IMR-90 (cell line): Measurements from ENCODE around the gene FAM53B. TPM values are rescaled to one million over a fixed set of nuclear protein-coding genes. Genes with fewer than 3 reads are reported as not detected.

ENCODE experiments used
- ATAC-seq: fragments of 200-7000 bp; cut with Tn5 transposase; 2 replicates; pipeline ENCODE4 v1.9.1; 2020; ENCODE audit warnings: low read depth, mild to moderate bottlenecking, moderate library complexity
- BruUV-seq: library from RNA; stranded (reverse); fragments of 400-500 nt; replicated peaks from 2 replicates; lab custom pipeline; 2021; lab: Mats Ljungman, UMichigan
- CTCF ChIA-PET: fragments of 300-600 bp; formaldehyde crosslinking; extraction: SDS; loops from one replicate; lab custom pipeline; 2021; ENCODE audit warnings: antibody characterized with exemption; lab: Yijun Ruan, JAX
- POLR2A ChIA-PET: fragments of 300-600 bp; sonication (Branson Sonifier 250); formaldehyde crosslinking; loops from one replicate; lab custom pipeline; 2022; ENCODE audit warnings: antibody characterized with exemption; ENCODE audit not compliant: unreplicated experiment; lab: Charles Lee
- DNase-seq: peaks from one replicate; pipeline ENCODE4 v3.0.0; 2013
- H2AFZ ChIP-seq: replicated peaks from 2 replicates; pipeline ENCODE3; 2013; ENCODE audit warnings: low read length, mild to moderate bottlenecking; ENCODE audit not compliant: poor library complexity
- H2AK5ac ChIP-seq: 2 replicates; pipeline ENCODE4 v1.6.1; 2013; ENCODE audit warnings: low read depth, low read length, inconsistent platforms
- H2AK9ac ChIP-seq: replicated peaks from 2 replicates; pipeline ENCODE3; 2013; ENCODE audit warnings: mild to moderate bottlenecking, low read depth, low read length, moderate library complexity; ENCODE audit not compliant: poor library complexity
- H2BK120ac ChIP-seq: 2 replicates; pipeline ENCODE4 v1.6.1; 2013; ENCODE audit warnings: low read depth, low read length, inconsistent platforms
- H2BK15ac ChIP-seq: 3 replicates; pipeline ENCODE4 v1.6.1; 2013; ENCODE audit warnings: low read depth, low read length, inconsistent platforms
- H2BK20ac ChIP-seq: 2 replicates; pipeline ENCODE4 v1.6.1; 2013; ENCODE audit warnings: low read depth, mild to moderate bottlenecking, inconsistent platforms, low read length, moderate library complexity
- H2BK5ac ChIP-seq: 2 replicates; pipeline ENCODE4 v1.6.1; 2013; ENCODE audit warnings: mild to moderate bottlenecking, low read depth, low read length, inconsistent platforms; ENCODE audit not compliant: poor library complexity, severe bottlenecking
- H3K14ac ChIP-seq: replicated peaks from 2 replicates; pipeline ENCODE4 v1.6.1; 2013; ENCODE audit warnings: low read depth, low read length, inconsistent platforms
- H3K18ac ChIP-seq: 2 replicates; pipeline ENCODE4 v1.6.1; 2013; ENCODE audit warnings: low read depth, low read length, control low read depth
- H3K23ac ChIP-seq: 2 replicates; pipeline ENCODE4 v1.6.1; 2013; ENCODE audit warnings: low read depth, low read length, inconsistent platforms
- H3K27ac ChIP-seq: 2 replicates; pipeline ENCODE4 v1.5.1; 2013; ENCODE audit warnings: mild to moderate bottlenecking, control low read depth, low read length; ENCODE audit not compliant: insufficient read depth
- H3K27me3 ChIP-seq: 2 replicates; pipeline ENCODE4 v1.6.1; 2013; ENCODE audit warnings: low read length; ENCODE audit not compliant: control insufficient read depth, insufficient read depth
- H3K36me3 ChIP-seq: 2 replicates; pipeline ENCODE4 v1.6.1; 2013; ENCODE audit warnings: low read length, mixed read lengths; ENCODE audit not compliant: control insufficient read depth, insufficient read depth
- H3K4ac ChIP-seq: 2 replicates; pipeline ENCODE4 v1.6.1; 2013; ENCODE audit warnings: low read depth, low read length, inconsistent platforms
- H3K4me1 ChIP-seq: 2 replicates; pipeline ENCODE4 v1.6.1; 2013; ENCODE audit warnings: low read length, mixed read lengths; ENCODE audit not compliant: control insufficient read depth, insufficient read depth
- H3K4me2 ChIP-seq: 2 replicates; pipeline ENCODE4 v1.6.1; 2013; ENCODE audit warnings: low read depth, mild to moderate bottlenecking, control low read depth, low read length, moderate library complexity
- H3K4me3 ChIP-seq: 2 replicates; pipeline ENCODE4 v1.5.1; 2013; ENCODE audit warnings: low read depth, mild to moderate bottlenecking, control low read depth, low read length, moderate library complexity; ENCODE audit not compliant: insufficient read depth
- H3K56ac ChIP-seq: 2 replicates; pipeline ENCODE4 v1.6.1; 2013; ENCODE audit warnings: low read length, inconsistent platforms; ENCODE audit not compliant: insufficient read depth; ENCODE audit errors: extremely low read depth
- H3K79me1 ChIP-seq, 2 experiments: 2 replicates each; pipeline ENCODE4 v1.6.1; 2013; ENCODE audit warnings: low read length in 2 of 2, inconsistent platforms in 1 of 2, low read depth in 1 of 2
- H3K9ac ChIP-seq: 2 replicates; pipeline ENCODE4 v1.6.1; 2013; ENCODE audit warnings: low read depth, low read length, control low read depth
- H3K9me1 ChIP-seq: 2 replicates; pipeline ENCODE4 v1.6.1; 2013; ENCODE audit warnings: low read length, inconsistent platforms; ENCODE audit not compliant: insufficient read depth
- H3K9me3 ChIP-seq: 2 replicates; pipeline ENCODE4 v1.6.1; 2013; ENCODE audit warnings: low read length; ENCODE audit not compliant: control insufficient read depth, insufficient read depth
- H4K20me1 ChIP-seq: 2 replicates; pipeline ENCODE4 v1.6.1; 2013; ENCODE audit warnings: low read length, inconsistent platforms; ENCODE audit not compliant: insufficient read depth
- H4K5ac ChIP-seq: 2 replicates; pipeline ENCODE4 v1.6.1; 2013; ENCODE audit warnings: mild to moderate bottlenecking, low read depth, low read length, control low read depth
- H4K8ac ChIP-seq, 2 experiments: 2 replicates each; pipeline ENCODE4 v1.6.1; 2013; ENCODE audit warnings: low read depth in 2 of 2, low read length in 2 of 2, control low read depth in 1 of 2, inconsistent platforms in 1 of 2
- H4K91ac ChIP-seq: 2 replicates; pipeline ENCODE4 v1.6.1; 2013; ENCODE audit warnings: low read depth, low read length, inconsistent platforms; ENCODE audit not compliant: insufficient read depth
- FOS ChIP-seq: fragments of 150-350 bp; IDR thresholded peaks from 2 replicates; pipeline ENCODE4 v1.6.1; 2016; ENCODE audit warnings: low read depth, low read length
- MAFK ChIP-seq: IDR thresholded peaks from 2 replicates; pipeline ENCODE4 v1.6.1; 2012; ENCODE audit warnings: low read depth, low read length, improper control_type of control experiment
- MAZ ChIP-seq: IDR thresholded peaks from 2 replicates; pipeline ENCODE4 v1.6.1; 2012; ENCODE audit warnings: low read depth, mild to moderate bottlenecking, low read length, improper control_type of control experiment, moderate library complexity, borderline replicate concordance
- MXI1 ChIP-seq: IDR thresholded peaks from 2 replicates; pipeline ENCODE4 v1.6.1; 2012; ENCODE audit warnings: low read depth, mild to moderate bottlenecking, low read length, moderate library complexity, borderline replicate concordance
- POLR2A ChIP-seq: IDR thresholded peaks from 2 replicates; pipeline ENCODE4 v1.6.1; 2012; ENCODE audit warnings: mild to moderate bottlenecking, low read depth, low read length
- WGBS, 2 experiments: methylation state at CpG; one replicate each; pipeline versions ENCODE4 v1.1.5 to v1.1.7; 2013; ENCODE audit warnings: missing lambda C conversion rate in 2 of 2; ENCODE audit not compliant: insufficient read length in 1 of 2; ENCODE audit errors: extremely low coverage in 2 of 2; 5-methylcytosine and 5-hydroxymethylcytosine counted together
- dilution Hi-C: fragments of 300-500 bp; cut with HindIII; formaldehyde crosslinking; loops from one replicate; pipeline ENCODE4 v1.14.3; 2018; ENCODE audit warnings: low sequenced_read_pairs; ENCODE audit not compliant: unreplicated experiment
- in situ Hi-C: fragments of 300-500 bp; cut with MboI; formaldehyde crosslinking; loops from 3 replicates; pipeline ENCODE4 v1.14.3; 2019; ENCODE audit warnings: low sequenced_read_pairs, inconsistent platforms, mixed read lengths
- intact Hi-C: fragments of 100-400 bp; cut with micrococcal nuclease; formaldehyde crosslinking; loops from 2 replicates; pipeline ENCODE4 v1.10.0; 2022
- polyA plus RNA-seq, 3 experiments: library from polyadenylated mRNA; depleted of rRNA; stranded (reverse); fragments of >200 nt; gene quantifications; 2 replicates each; pipeline ENCODE4 v1.2.3, GENCODE V29; 2012; ENCODE audit warnings: low replicate concordance in 1 of 3
- total RNA-seq: library from RNA; depleted of rRNA; stranded (reverse); fragments of >200 nt; gene quantifications from 2 replicates; pipeline ENCODE4 v1.2.3, GENCODE V29; 2012
- TF ChIP-seq, protein P1 (sequence below): conservative IDR thresholded peaks from 2 replicates; pipeline ENCODE4 v1.5.1; 2012; ENCODE audit warnings: mild to moderate bottlenecking, low read depth, low read length, improper control_type of control experiment

Gene FAM53B
- total and polyA plus RNA-seq, 2 of the 4 experiments (the other 2 are of a cell fraction): 3.8 to 5.7 TPM

DNA sequence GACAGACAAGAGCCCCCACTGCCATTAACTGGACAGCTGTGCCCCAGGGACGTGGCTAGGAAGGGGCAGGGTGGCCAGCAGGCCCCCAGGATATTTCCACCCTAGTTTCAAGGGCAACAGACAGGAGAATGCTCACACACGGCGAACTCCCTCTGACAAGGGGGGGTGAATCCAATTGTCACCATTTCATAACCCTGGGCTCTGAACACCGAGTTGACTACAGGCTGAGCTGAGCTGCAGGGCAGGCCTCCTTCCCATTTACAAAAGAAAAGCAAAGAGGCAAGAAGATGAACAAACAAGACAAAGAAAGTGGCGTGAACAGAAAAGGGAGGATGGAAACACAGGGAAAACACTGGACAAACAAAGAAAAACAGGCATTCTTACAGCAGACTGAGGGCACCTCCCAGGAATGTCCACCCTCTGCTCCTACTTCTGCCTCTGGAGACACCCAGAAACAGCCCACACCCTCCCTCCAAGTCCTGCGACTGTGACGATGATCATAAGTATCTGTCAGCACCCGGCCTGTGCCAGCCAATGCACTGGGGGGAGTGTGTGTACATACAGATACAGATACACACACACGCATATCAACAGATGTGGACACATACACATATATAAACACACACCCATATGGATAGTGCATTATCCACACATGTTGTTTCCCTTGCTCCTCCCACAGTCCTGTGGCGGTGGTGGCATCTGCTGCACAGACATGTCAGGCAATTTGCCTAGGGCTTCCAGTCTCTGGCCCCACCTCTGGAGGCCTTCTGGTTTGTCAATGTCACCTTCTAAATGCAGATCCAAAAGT, 66.2 kb downstream of the FAM53B start:
- H4K5ac ChIP-seq: no peak overlapping the region; the same call in 1 of the 2 replicates
- peaks cover 7% of the 10 kb centered on the region; the same call in 1 of the 2 replicates for H4K20me1 ChIP-seq
- no peaks in the 10 kb centered on the region for H3K27me3 ChIP-seq
- CTCF ChIA-PET: no interaction called here
- no peak overlapping the region for H3K23ac ChIP-seq
- H3K79me1 ChIP-seq: peaks cover 3 to 4% of the 10 kb centered on the region in 2 experiments; a peak in 2 of 4 replicates
- no peak overlapping the region; the same call in 1 of the 2 replicates for H2BK120ac ChIP-seq
- H4K91ac ChIP-seq: no peak overlapping the region
- no peak overlapping the region for H2BK15ac ChIP-seq
- no peak overlapping the region for H4K8ac ChIP-seq
- H3K18ac ChIP-seq: no peak overlapping the region
- H3K4me3 ChIP-seq: no peak overlapping the region
- no peak overlapping the region for H3K56ac ChIP-seq
- H3K9me3 ChIP-seq: no peaks in the 10 kb centered on the region
- H3K4me2 ChIP-seq: no peak overlapping the region; the same call in 1 of the 2 replicates
- H3K4ac ChIP-seq: no peak overlapping the region
- in situ Hi-C loops: no loop called here
- ATAC-seq (peak; percentile 64), DNase-seq (peak; percentile 38)
- H3K27ac ChIP-seq: no peak overlapping the region
- dilution Hi-C loops: no loop called here
- H2AK9ac ChIP-seq: no peak overlapping the region
- WGBS, 2 experiments: 88% methylated on average over 1 of the region's 10 CpGs; no CpG with 5 or more reads in 1 of the 2 experiments
- intact Hi-C loops: no loop called here
- no peak for TF ChIP-seq MXI1
- no peak for TF ChIP-seq POLR2A
- TF ChIP-seq, protein P1, sequence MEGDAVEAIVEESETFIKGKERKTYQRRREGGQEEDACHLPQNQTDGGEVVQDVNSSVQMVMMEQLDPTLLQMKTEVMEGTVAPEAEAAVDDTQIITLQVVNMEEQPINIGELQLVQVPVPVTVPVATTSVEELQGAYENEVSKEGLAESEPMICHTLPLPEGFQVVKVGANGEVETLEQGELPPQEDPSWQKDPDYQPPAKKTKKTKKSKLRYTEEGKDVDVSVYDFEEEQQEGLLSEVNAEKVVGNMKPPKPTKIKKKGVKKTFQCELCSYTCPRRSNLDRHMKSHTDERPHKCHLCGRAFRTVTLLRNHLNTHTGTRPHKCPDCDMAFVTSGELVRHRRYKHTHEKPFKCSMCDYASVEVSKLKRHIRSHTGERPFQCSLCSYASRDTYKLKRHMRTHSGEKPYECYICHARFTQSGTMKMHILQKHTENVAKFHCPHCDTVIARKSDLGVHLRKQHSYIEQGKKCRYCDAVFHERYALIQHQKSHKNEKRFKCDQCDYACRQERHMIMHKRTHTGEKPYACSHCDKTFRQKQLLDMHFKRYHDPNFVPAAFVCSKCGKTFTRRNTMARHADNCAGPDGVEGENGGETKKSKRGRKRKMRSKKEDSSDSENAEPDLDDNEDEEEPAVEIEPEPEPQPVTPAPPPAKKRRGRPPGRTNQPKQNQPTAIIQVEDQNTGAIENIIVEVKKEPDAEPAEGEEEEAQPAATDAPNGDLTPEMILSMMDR: no peak
- TF ChIP-seq FOS: no peak
- TF ChIP-seq MAFK: no peak
- TF ChIP-seq MAZ: no peak
- no peak overlapping the region for H2BK20ac ChIP-seq
- H3K4me1 ChIP-seq: peaks cover 10% of the 10 kb centered on the region; the same call in 1 of the 2 replicates
- no peak overlapping the region for H3K14ac ChIP-seq
- no peak overlapping the region for H2AFZ ChIP-seq
- H2BK5ac ChIP-seq: no peak overlapping the region
- H3K9ac ChIP-seq: no peak overlapping the region
- H3K36me3 ChIP-seq: peaks cover 13% of the 10 kb centered on the region; the same call in 1 of the 2 replicates
- peaks cover 9% of the 10 kb centered on the region for H3K9me1 ChIP-seq
- POLR2A ChIA-PET: no interaction called here
- H2AK5ac ChIP-seq: no peak overlapping the region; the same call in 1 of the 2 replicates
- BruUV-seq: no TSS peak
